Stimulated activated CD4-positive, alpha-beta T cell treated with anti-CD3 and anti-CD28 coated beads, Interleukin-12 subunit alpha, Interleukin-12 subunit beta, amount 100 ng/mL, for 48 hours (primary cell): ENCODE results near the gene TKT.

ENCODE experiments used
- DNase-seq, 3 donors: peaks; one replicate each; pipeline ENCODE4 v3.0.0-alpha.2; 2020; ENCODE audit warnings: low read depth in 2 of 3, low spot score in 1 of 3

Gene TKT

DNA sequence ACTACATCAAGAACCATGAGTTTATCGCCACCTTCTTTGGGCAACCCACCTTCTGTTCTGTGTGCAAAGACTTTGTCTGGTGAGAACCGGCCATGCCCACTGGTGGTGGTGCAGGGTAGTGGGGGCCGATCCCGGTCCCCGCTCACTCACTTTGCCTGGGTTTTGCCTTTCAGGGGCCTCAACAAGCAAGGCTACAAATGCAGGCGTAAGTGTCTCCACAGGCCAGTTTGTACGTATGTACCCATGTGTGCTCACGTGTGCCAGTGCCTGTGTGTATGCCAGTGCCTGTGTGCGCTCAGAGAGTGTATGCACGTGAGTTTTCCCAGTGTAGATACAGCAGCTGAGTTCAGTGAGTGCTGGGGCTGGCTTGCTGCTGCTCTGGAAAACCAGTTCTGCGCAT is 74.3 kb downstream of the TKT start:
- DNase-seq = no peak

GRCh38 chr3:53181024-53181371 is 74.8 kb downstream of the TKT start:
- no peak for DNase-seq

DNA sequence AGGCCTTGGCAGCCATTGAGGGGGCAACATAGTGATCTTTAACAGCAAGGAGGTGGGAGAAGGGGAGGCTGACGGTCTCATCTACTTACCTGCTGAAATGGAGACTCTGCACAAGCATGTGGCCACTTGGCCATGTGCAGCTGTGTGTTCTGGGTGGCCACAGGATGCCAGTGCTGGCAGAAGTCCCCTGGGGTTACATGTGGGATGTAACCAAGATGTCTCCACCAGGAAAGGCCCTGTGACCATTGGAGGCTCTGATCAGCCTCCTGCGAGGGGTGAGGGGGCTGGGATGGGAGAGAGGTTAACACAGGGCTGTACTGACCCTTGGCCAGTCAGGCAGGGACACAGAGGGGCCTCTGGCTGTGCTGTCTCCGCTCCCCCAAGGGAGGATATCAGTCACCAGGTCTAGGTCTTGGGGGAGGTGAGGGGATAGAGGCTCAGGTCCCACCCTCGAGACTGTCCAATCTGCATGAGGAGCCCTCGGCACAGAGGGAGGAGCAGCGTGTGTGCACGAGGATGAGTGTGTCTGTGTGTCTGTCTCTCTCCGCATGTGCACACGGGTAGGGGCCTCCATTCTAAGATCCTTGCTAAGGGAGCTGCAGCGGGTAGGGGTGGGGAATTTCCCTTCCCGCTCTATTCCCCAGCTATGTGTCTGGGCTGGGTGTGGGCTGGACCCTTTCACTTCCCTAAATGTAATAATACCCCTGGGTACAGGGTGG is 75.4 kb downstream of the TKT start:
- DNase-seq = no peak

DNA sequence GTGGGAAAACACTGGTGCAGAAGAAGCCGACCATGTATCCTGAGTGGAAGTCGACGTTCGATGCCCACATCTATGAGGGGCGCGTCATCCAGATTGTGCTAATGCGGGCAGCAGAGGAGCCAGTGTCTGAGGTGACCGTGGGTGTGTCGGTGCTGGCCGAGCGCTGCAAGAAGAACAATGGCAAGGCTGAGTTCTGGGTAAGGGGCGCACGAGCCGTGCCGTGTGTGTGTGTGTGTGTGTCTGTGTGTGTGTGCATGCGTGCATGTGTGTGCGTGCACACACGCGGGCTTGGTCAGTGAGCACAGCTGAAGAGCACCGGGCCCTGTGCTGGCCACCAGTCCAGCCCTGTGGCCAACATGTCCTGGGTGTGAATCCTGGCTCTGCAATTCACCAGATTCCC is 76.2 kb downstream of the TKT start:
- DNase-seq = no peak

GRCh38 chr3:53178246-53178645 is 77.6 kb downstream of the TKT start:
- no peak for DNase-seq

GRCh38 chr3:53175613-53176540 is 79.9 kb downstream of the TKT start:
- no peak for DNase-seq
